Esophagus muscularis mucosa (tissue), 3 donors: ENCODE results near the gene STRIP2.

Source experiments
- POLR2A ChIP-seq: fragments of 450-650 bp; IDR thresholded peaks from one replicate; pipeline ENCODE4 v1.6.1; 2017; ENCODE audit warnings: antibody characterized with exemption, moderate library complexity, mild to moderate bottlenecking, low read depth
- TF ChIP-seq, protein P1 (sequence below), 3 experiments: fragments of 200-600 bp in 2 of 3; fragments of 450-650 bp in 1 of 3; sonication (generic) in 2 of 3; IDR thresholded peaks; one replicate each; pipeline ENCODE4 v1.5.1; 2017 to 2019; ENCODE audit warnings: antibody characterized with exemption in 3 of 3, mild to moderate bottlenecking in 2 of 3, moderate library complexity in 1 of 3

- TF ChIP-seq, protein P1, sequence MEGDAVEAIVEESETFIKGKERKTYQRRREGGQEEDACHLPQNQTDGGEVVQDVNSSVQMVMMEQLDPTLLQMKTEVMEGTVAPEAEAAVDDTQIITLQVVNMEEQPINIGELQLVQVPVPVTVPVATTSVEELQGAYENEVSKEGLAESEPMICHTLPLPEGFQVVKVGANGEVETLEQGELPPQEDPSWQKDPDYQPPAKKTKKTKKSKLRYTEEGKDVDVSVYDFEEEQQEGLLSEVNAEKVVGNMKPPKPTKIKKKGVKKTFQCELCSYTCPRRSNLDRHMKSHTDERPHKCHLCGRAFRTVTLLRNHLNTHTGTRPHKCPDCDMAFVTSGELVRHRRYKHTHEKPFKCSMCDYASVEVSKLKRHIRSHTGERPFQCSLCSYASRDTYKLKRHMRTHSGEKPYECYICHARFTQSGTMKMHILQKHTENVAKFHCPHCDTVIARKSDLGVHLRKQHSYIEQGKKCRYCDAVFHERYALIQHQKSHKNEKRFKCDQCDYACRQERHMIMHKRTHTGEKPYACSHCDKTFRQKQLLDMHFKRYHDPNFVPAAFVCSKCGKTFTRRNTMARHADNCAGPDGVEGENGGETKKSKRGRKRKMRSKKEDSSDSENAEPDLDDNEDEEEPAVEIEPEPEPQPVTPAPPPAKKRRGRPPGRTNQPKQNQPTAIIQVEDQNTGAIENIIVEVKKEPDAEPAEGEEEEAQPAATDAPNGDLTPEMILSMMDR (IDR thresholded peaks at IDR 0.05), result no peak
- no peak for TF ChIP-seq POLR2A
Measured at GRCh38 chr7:129454249-129454551, 20.0 kb downstream of the STRIP2 start.
